HG03378 (cell line): ENCODE results near the gene PHLPP2.

Experiments used
- ATAC-seq: cut with Tn5 transposase; IDR thresholded peaks from one replicate; pipeline ENCODE4 v1.9.1; 2021; ENCODE audit warnings: mild to moderate bottlenecking, moderate library complexity; ENCODE audit not compliant: unreplicated experiment

The PHLPP2 gene, protein sequence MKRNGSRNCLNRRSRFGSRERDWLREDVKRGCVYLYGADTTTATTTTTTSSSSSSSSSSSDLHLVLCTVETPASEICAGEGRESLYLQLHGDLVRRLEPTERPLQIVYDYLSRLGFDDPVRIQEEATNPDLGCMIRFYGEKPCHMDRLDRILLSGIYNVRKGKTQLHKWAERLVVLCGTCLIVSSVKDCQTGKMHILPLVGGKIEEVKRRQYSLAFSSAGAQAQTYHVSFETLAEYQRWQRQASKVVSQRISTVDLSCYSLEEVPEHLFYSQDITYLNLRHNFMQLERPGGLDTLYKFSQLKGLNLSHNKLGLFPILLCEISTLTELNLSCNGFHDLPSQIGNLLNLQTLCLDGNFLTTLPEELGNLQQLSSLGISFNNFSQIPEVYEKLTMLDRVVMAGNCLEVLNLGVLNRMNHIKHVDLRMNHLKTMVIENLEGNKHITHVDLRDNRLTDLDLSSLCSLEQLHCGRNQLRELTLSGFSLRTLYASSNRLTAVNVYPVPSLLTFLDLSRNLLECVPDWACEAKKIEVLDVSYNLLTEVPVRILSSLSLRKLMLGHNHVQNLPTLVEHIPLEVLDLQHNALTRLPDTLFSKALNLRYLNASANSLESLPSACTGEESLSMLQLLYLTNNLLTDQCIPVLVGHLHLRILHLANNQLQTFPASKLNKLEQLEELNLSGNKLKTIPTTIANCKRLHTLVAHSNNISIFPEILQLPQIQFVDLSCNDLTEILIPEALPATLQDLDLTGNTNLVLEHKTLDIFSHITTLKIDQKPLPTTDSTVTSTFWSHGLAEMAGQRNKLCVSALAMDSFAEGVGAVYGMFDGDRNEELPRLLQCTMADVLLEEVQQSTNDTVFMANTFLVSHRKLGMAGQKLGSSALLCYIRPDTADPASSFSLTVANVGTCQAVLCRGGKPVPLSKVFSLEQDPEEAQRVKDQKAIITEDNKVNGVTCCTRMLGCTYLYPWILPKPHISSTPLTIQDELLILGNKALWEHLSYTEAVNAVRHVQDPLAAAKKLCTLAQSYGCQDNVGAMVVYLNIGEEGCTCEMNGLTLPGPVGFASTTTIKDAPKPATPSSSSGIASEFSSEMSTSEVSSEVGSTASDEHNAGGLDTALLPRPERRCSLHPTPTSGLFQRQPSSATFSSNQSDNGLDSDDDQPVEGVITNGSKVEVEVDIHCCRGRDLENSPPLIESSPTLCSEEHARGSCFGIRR (N-terminal part only)

GRCh38 chr16:71724320-71724751 is at the start of gene PHLPP2:
Gene PHLPP2 (minus strand): TSS chr16:71724701. CDS start chr16:71714795, 9,906 bp downstream.
- no peak for ATAC-seq

DNA sequence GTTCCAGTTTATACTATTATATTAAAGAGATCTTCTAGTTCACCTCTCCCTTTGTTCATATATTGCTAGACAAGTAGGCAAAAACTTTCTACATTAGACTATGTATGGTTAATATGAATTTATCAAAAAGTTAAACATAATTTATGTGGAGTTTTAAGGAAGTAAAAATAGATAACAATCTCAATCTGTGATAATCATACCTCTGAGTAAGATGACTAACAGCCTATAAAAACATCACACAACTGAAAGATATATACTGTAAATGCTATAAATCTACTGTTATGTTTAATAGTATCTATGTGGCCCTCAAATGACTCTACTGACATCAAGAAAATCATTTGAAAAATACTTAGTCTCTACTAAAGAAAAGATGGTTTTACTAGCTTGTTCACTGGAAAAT is 47.1 kb upstream of the PHLPP2 start:
- ATAC-seq, result no peak

DNA sequence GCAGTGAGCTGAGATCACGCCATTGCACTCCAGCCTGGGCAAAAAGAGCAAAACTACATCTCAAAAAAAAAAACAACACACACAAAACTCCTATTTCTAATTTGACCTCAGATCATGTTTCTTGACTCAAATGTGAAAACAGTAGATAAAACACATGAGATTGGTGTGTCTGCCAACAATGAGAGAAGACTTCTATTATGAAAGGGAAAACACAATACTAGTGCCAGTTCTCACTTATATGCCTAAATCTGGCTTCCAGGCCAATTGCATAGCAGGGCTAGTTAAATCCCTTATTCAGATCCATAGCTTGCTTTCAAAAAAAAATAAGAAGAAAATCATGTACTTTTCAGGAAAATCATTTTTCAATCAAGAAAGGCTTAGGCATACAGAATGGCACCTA is 44.7 kb upstream of the PHLPP2 start:
- ATAC-seq, result no peak

DNA sequence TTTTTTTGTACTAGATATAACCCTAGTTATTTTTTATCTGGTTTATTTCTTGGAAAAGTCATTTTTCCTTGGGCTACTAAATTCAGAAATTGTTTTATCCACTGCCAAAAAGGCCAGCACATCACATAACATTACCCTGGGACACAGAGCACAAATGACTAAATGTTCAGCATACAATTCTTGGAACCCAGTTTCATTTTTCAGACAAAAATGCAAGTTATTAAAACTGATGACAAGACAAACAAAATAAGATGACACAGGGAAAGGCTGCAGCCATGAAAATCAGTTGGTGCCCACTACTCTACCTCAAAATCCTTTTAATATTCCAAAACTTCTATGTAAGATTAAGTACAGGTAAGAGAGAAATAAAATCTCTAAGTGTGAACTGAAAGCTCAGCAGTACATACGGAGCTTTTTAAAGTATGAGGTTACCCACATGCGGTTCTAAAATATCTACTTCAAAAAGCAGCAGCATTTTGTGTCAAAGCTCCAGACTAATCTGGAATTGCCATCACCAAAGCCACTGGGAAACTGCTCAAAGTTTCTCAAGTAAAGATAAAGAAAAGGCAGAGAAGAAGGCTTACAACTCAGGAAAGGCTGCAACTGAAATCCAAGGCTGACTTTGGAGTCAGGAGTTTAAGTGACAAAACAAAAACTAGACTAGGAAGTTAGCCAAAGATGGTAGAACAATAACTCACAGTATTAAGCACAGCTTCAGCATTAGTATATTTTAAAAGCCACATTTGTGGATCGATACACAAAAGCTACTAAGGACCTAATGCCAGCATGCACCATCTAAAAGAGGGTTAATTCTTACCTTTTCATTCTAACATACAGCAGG is 42.8 kb upstream of the PHLPP2 start:
- ATAC-seq, result no peak

- ATAC-seq, result no peak
Observed at GRCh38 chr16:71762186-71762585, 37.7 kb upstream of the PHLPP2 start.

DNA sequence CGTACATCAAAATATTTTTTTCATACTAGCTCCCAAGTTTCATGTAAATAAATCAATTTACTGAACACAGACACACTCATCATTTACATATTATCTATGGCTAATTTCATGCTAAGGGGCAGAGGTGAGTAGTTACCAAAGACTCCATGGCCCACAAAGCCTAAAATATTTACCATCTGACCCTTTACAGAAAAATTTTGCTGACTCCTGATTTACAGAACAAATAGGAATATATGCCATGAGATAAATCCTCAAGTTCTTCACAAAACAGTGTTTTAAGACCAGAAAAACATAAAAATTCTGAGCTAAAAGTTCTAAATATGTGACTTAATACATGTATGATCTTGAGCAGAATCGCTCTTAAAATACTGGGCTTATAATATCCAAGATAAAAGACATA is 36.6 kb upstream of the PHLPP2 start:
- ATAC-seq, result no peak

DNA sequence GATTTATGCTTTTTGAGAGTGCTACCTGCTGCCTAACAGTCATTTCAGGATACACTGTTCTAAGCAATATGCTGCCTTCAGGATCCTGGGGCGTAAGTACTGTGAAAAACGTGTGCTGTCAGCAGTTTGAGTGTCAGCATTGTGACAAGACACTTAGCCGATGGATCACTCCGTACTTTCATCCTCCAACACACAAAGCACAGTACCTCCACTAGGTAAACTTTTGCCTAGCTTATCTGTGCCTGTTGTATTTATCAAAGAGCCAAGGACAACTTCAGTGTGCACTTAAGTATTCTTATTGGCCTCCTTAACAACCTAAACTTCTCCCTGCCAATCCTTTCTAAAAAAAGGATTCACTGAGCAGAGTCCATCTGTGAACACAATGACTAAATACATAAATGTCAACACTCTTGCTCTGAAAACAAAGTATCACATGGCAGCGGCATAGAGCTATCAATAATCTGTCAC is 33.8 kb upstream of the PHLPP2 start:
- no peak for ATAC-seq

- ATAC-seq, result no peak
Observed at GRCh38 chr16:71754652-71755051, 30.2 kb upstream of the PHLPP2 start.

GRCh38 chr16:71754108-71754507 is 29.6 kb upstream of the PHLPP2 start:
- ATAC-seq, result no peak

GRCh38 chr16:71748226-71748625 is 23.7 kb upstream of the PHLPP2 start:
- no peak for ATAC-seq

DNA sequence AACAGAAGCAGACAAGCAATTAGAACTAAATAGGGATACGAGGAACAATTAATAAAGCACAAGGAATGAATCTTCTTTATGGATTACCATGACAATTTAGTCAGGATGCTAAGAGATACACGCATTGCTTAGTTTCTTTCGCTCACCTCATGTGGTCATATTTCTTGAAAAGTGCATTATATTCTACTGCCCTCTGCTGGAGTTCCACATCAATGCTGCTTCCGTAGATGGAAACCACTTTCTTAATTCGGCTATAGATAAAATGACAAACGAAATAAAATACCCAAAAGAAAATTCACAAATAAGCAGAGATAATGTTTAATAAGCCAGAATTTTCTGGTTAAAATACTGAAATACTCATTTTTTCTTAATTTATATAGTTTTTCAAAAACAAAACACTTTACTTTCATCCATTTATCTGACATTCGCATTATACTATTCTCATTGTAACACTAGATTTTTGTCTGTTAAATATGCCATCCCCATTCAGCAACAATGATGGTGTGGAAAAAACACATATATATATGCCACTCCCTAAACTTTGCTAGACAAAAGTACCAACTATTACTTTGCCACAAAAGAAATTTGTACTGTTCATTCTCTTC is 22.0 kb upstream of the PHLPP2 start:
- ATAC-seq, result no peak

- ATAC-seq, result no peak
Observed at GRCh38 chr16:71738855-71739254, 14.4 kb upstream of the PHLPP2 start.

GRCh38 chr16:71737501-71737900 is 13.0 kb upstream of the PHLPP2 start:
- no peak for ATAC-seq

DNA sequence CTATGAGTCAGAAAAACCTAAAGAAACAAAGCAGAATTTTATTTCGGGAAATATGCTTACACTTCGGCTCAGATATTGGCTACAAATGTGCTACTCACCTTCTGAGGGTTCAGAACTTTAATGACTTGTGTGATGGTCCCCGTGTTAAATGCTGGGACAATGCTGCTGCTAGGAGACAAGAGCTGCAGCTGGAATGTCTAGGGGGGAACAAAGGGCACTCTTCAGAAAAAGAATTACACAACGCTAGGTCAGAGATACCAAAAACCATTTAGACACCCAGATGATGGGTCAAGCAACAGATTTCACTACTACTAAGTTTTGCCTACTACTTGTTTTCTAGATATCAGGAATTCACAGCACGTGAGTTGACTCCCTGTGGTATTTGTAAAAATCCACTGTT is 10.0 kb upstream of the PHLPP2 start:
- ATAC-seq, result no peak

- no peak for ATAC-seq
Observed at GRCh38 chr16:71732587-71732986, 8.1 kb upstream of the PHLPP2 start.

- ATAC-seq, result no peak
Observed at GRCh38 chr16:71727551-71728324, 3.2 kb upstream of the PHLPP2 start.

- no peak for ATAC-seq
Observed at GRCh38 chr16:71726476-71727315, 2.2 kb upstream of the PHLPP2 start.
